Astrocyte of the cerebellum (primary cell): ENCODE measurements around the gene LCA5.

Source experiments
- DNase-seq: peaks from one replicate; pipeline ENCODE4 v3.0.0-alpha.2; 2011; ENCODE audit warnings: low read depth
- H3K4me3 ChIP-seq: 2 replicates; pipeline ENCODE4 v1.5.1; 2011; ENCODE audit warnings: mild to moderate bottlenecking, low read depth, low read length, moderate library complexity
- CTCF ChIP-seq: IDR thresholded peaks from 2 replicates; pipeline ENCODE4 v1.5.1; 2012; ENCODE audit warnings: low read length, low read depth, moderate library complexity, mild to moderate bottlenecking; ENCODE audit errors: missing control alignments
- in situ Hi-C: cut with HindIII; loops from 2 replicates; pipeline ENCODE4 v1.10.0; 2017; ENCODE audit warnings: low sequenced_read_pairs

LCA5 gene

GRCh38 chr6:79570129-79571029 lies 33.1 kb upstream of the LCA5 start:
- DNase-seq, result peak; percentile 26
- H3K4me3 ChIP-seq, result no peak overlapping the region

GRCh38 chr6:79568996-79569395 lies 31.8 kb upstream of the LCA5 start:
- no peak for DNase-seq
- TF ChIP-seq CTCF, result no peak
- no peak overlapping the region for H3K4me3 ChIP-seq
- in situ Hi-C loops, result no loop called here

More at GRCh38 chr6:79570129-79571029, 33.1 kb upstream of the LCA5 start:
- TF ChIP-seq CTCF, result peak; percentile 67
- in situ Hi-C loops, result no loop called here

GRCh38 chr6:79564636-79565035 lies 27.4 kb upstream of the LCA5 start:
- no peak for DNase-seq
- in situ Hi-C loops, result no loop called here
- no peak overlapping the region for H3K4me3 ChIP-seq
- no peak for TF ChIP-seq CTCF

- DNase-seq, result no peak
- no peak overlapping the region for H3K4me3 ChIP-seq
- TF ChIP-seq CTCF, result no peak
- in situ Hi-C loops, result no loop called here
These were observed 22.5 kb upstream of the LCA5 start for GRCh38 chr6:79559706-79560105.

- no peak for TF ChIP-seq CTCF
- in situ Hi-C loops, result no loop called here
- DNase-seq, result no peak
- H3K4me3 ChIP-seq, result no peak overlapping the region
These were observed 20.6 kb upstream of the LCA5 start for GRCh38 chr6:79557673-79558467.

- no peak overlapping the region for H3K4me3 ChIP-seq
- no peak for TF ChIP-seq CTCF
- in situ Hi-C loops, result no loop called here
- no peak for DNase-seq
These were observed 17.1 kb upstream of the LCA5 start for GRCh38 chr6:79554305-79554704.
